A549 treated with AZD2906 at 1 μM for 4 hours (cell line): ENCODE measurements around the gene C16orf96. TPM values are rescaled to one million over a fixed set of nuclear protein-coding genes. Genes with fewer than 3 reads are reported as not detected.

Source experiments
- total RNA-seq: library from RNA; stranded (reverse); fragments of 200-300 nt; extraction: Qiagen RNA extraction; gene quantifications from 5 replicates; pipeline ENCODE4 v1.2.3, GENCODE V29; 2022

The C16orf96 gene
- 0.02 to 0.06 TPM (median 0.04 TPM) in 5 replicates for total RNA-seq

GRCh38 chr16:4556112-4556511, at the start of gene C16orf96:
C16orf96 (plus strand) TSS chr16:4556340; CDS start chr16:4556490, 150 bp downstream.

DNA sequence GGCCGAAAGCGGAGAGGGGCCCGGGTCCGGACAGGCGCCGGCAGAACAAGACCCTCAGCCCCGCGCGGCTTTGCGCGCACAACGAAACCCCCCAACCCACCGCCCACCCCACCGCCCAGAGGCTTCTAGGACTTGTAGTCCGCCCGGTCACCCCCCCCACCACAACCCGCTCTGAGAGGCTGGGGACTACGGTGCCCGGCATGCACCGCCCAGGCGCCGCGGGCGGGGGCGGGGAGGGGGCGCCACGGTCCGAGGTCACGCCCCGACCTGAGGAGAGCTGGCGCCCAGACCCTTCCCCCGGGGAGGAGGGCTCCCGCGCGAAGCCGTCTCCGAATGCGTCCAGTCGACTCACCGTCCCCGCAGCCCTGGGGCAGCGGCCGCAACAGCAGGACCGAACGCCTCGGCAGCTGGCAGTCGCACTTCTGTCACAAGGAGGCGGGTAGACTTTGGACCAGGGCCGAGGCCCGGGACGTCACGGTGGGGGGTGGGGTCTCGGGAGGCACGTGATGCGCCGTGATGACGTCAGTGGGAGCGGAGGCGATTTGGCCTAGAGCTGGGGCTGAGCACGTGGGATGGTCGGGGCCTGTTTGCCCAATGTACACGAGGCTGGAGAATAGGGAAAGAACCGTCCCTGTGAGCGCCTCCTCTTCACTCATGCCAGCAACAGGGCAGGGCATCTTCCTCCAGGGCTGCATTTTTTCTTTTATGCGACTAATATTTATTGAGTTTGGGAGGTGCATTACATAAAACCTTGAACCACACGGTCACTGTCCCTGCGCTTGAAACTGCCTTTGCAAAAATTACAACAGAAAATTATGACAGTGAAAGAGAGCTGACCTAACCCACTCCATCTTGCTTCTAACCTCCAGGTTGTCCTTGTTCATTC, 17.5 kb upstream of the C16orf96 start, which contains the start of gene CDIP1:
TSS of gene CDIP1 (minus strand) at position 424 of the 886 bp plus-strand sequence. CDS start 24,643 bp downstream, outside the sequence.

DNA sequence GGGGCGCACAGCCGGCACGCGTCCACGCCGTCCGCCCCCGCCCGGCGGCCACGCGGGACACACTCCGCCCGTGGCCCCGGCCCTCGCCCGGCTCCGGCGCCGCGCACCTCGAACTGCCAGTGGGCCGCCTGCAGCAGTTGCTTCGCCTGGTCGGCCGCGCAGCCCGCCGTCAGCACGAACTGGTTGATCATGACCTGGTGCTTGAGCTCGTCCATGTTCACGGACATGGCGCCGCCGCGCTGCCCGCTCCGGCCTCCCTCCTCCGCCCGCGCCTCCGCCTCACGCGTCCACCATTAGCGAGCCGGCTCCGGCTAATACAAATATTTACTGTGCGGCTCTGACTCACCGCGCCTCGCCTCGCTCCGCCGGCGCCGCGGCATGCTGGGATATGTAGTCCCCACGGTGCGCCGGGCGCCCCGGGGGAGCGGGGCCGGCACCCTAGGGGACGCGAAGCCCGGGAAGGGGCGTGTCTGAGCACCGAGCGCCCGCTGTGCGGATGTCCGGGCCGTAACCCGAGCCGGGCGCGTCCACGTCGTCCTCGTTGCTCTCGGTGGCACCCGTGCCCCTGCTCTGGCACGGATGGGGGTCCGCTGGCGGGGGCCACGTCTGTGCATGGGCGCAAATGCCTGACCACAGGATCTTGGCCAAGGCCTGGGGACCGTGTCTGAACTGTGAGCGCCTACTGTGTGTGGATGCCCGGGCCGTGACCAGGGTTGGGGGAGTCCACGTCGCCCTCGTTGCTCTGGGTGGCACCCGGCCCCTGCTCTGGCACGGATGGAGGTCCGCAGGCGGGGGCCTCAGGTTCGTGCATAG, 58.6 kb downstream of the C16orf96 start, which contains the start of gene UBALD1:
TSS of gene UBALD1 (minus strand) at position 318 of the 813 bp plus-strand sequence. CDS start at position 227, 91 bp downstream.

GRCh38 chr16:4624015-4624826, 68.1 kb downstream of the C16orf96 start, which contains the start of gene MGRN1:
MGRN1 (plus strand) TSS chr16:4624826; CDS start chr16:4624961, 135 bp downstream.

Other genes starting within 250 kb of the C16orf96 start
- gene GLIS2, start 240.3 kb upstream of the C16orf96 start, total RNA-seq: 18.7 to 26.8 TPM (median 25.8 TPM) in 5 replicates
- 55.3 to 73.4 TPM (median 71.7 TPM) in 5 replicates for gene PAM16, start 205.0 kb upstream of the C16orf96 start, total RNA-seq
- 3.3 to 5.1 TPM (median 5.0 TPM) in 5 replicates for gene VASN, start 184.5 kb upstream of the C16orf96 start, total RNA-seq
- gene CORO7, start 139.7 kb upstream of the C16orf96 start, total RNA-seq: 11.6 to 18.8 TPM (median 17.3 TPM) in 5 replicates
- gene DNAJA3, start 130.5 kb upstream of the C16orf96 start, total RNA-seq: 58.0 to 69.0 TPM (median 66.0 TPM) in 5 replicates
- gene NMRAL1, start 81.7 kb upstream of the C16orf96 start, total RNA-seq: 43.0 to 49.1 TPM (median 47.6 TPM) in 5 replicates
- gene HMOX2, start 79.9 kb upstream of the C16orf96 start, total RNA-seq: 59.5 to 70.9 TPM (median 67.8 TPM) in 5 replicates
- gene CDIP1, start 17.6 kb upstream of the C16orf96 start, total RNA-seq: 13.8 to 15.2 TPM (median 14.7 TPM) in 5 replicates
- 37.2 to 67.4 TPM (median 63.7 TPM) in 5 replicates for gene UBALD1, start 58.5 kb downstream of the C16orf96 start, total RNA-seq
- gene MGRN1, start 68.5 kb downstream of the C16orf96 start, total RNA-seq: 38.6 to 45.5 TPM (median 45.1 TPM) in 5 replicates
- 19.3 to 27.6 TPM (median 26.4 TPM) in 5 replicates for gene NUDT16L1, start 137.2 kb downstream of the C16orf96 start, total RNA-seq
- 24.5 to 28.4 TPM (median 25.3 TPM) in 5 replicates for gene ANKS3, start 177.9 kb downstream of the C16orf96 start, total RNA-seq
- gene DNAAF8, start 178.2 kb downstream of the C16orf96 start, total RNA-seq: 0.87 to 1.6 TPM (median 1.3 TPM) in 5 replicates
- 7.8 to 9.5 TPM (median 8.5 TPM) in 5 replicates for gene ZNF500, start 210.8 kb downstream of the C16orf96 start, total RNA-seq
- gene SEPTIN12, start 232.0 kb downstream of the C16orf96 start, total RNA-seq: 0.24 TPM in 1 of 5 replicates, not detected in the others
- not detected in 5 replicates for gene SMIM22, start 239.0 kb downstream of the C16orf96 start, total RNA-seq
- gene ROGDI, start 246.3 kb downstream of the C16orf96 start, total RNA-seq: 10.6 to 15.4 TPM (median 14.2 TPM) in 5 replicates